GM12878 (cell line): ENCODE results near the gene NOTCH1. TPM values are rescaled to one million over a fixed set of nuclear protein-coding genes. Genes with fewer than 3 reads are reported as not detected.
A peak's percentile ranks its signal among the peaks of the same experiment; 100 is the strongest.

Source experiments
- ATAC-seq: fragments of 200-7000 bp; cut with Tn5 transposase; 3 replicates; pipeline ENCODE4 v1.9.1; 2020; ENCODE audit warnings: mild to moderate bottlenecking, moderate library complexity
- BruUV-seq: library from RNA; stranded (reverse); fragments of 400-500 nt; replicated peaks from 2 replicates; lab custom pipeline; 2021; lab: Mats Ljungman, UMichigan
- CTCF ChIA-PET: fragments of 300-600 bp; sonication (Branson Sonifier 250); formaldehyde crosslinking; extraction: SDS; loops from one replicate; lab custom pipeline; 2021; ENCODE audit warnings: inconsistent platforms; lab: Yijun Ruan, JAX
- POLR2A ChIA-PET: fragments of 350-600 bp; formaldehyde crosslinking; extraction: SDS; loops from one replicate; lab custom pipeline; 2021; ENCODE audit warnings: inconsistent platforms; lab: Charles Lee
- RAD21 ChIA-PET: fragments of 300-600 bp; sonication (Branson Sonifier 250); formaldehyde crosslinking; loops from one replicate; lab custom pipeline; 2023; ENCODE audit warnings: antibody characterized with exemption; ENCODE audit not compliant: unreplicated experiment; lab: Charles Lee
- SMC1A ChIA-PET: fragments of 300-600 bp; sonication (Branson Sonifier 250); formaldehyde crosslinking; loops from one replicate; lab custom pipeline; 2023; ENCODE audit not compliant: unreplicated experiment, uncharacterized antibody; lab: Charles Lee
- DNase-seq: peaks from one replicate; pipeline ENCODE4 v3.0.0-alpha.2; 2011; ENCODE audit warnings: low read depth, low spot score
- FAIRE-seq: peaks from 3 replicates; lab custom pipeline; 2011; peaks lifted over from hg19 to GRCh38; lab: Jason Lieb, UNC
- H2AFZ ChIP-seq: 2 replicates; pipeline ENCODE4 v1.6.0; 2011; ENCODE audit warnings: low read depth, low read length, control low read depth; ENCODE audit not compliant: control insufficient read depth
- H3K27ac ChIP-seq: 2 replicates; pipeline ENCODE4 v1.5.1; 2011; ENCODE audit warnings: control low read depth; ENCODE audit not compliant: control insufficient read depth, insufficient read depth
- H3K27me3 ChIP-seq, 2 experiments: replicated peaks in 1 of 2; 2 replicates each; pipeline versions ENCODE4 v1.6.0 to v1.6.1; 2011; ENCODE audit warnings: low read length in 1 of 2; ENCODE audit not compliant: control insufficient read depth in 2 of 2, insufficient read depth in 2 of 2
- H3K36me3 ChIP-seq, 2 experiments: 2 replicates each; pipeline ENCODE4 v1.5.1; 2011; ENCODE audit warnings: low read length in 1 of 2; ENCODE audit not compliant: control insufficient read depth in 2 of 2, insufficient read depth in 2 of 2
- H3K4me1 ChIP-seq: 2 replicates; pipeline ENCODE4 v1.6.1; 2011; ENCODE audit warnings: mild to moderate bottlenecking, low read length, moderate library complexity, mixed read lengths; ENCODE audit not compliant: control insufficient read depth, insufficient read depth
- H3K4me2 ChIP-seq: 2 replicates; pipeline ENCODE4 v1.6.0; 2011; ENCODE audit warnings: control low read depth; ENCODE audit not compliant: control insufficient read depth, insufficient read depth
- H3K4me3 ChIP-seq: fragments of 200-600 bp; sonication (generic); 2 replicates; pipeline ENCODE4 v1.5.1; 2016
- H3K79me2 ChIP-seq: 2 replicates; pipeline ENCODE4 v1.6.0; 2011; ENCODE audit warnings: low read length; ENCODE audit not compliant: control insufficient read depth, insufficient read depth
- H3K9ac ChIP-seq: 2 replicates; pipeline ENCODE4 v1.8.0; 2011; ENCODE audit warnings: low read length, control low read depth, mixed read lengths; ENCODE audit not compliant: control insufficient read depth, insufficient read depth
- H3K9me3 ChIP-seq: replicated peaks from 3 replicates; pipeline ENCODE4 v1.5.1; 2011; ENCODE audit warnings: mild to moderate bottlenecking, low read length; ENCODE audit not compliant: control insufficient read depth, insufficient read depth
- H4K20me1 ChIP-seq: 2 replicates; pipeline ENCODE4 v1.6.0; 2011; ENCODE audit not compliant: control insufficient read depth, insufficient read depth
- ETV6 ChIP-seq, 2 experiments: fragments of 450-650 bp in 1 of 2; IDR thresholded peaks in 1 of 2; conservative IDR thresholded peaks in 1 of 2; 2 replicates each; pipeline ENCODE4 v1.6.1; 2014; ENCODE audit warnings: antibody characterized with exemption in 1 of 2, borderline replicate concordance in 1 of 2, low read depth in 1 of 2, mild to moderate bottlenecking in 1 of 2, moderate library complexity in 1 of 2
- MAX ChIP-seq: IDR thresholded peaks from 2 replicates; pipeline ENCODE4 v1.6.1; 2012; ENCODE audit warnings: low read depth, low read length, improper control_type of control experiment
- MEF2B ChIP-seq: fragments of 450-650 bp; IDR thresholded peaks from 2 replicates; pipeline ENCODE4 v1.6.1; 2018; ENCODE audit warnings: mild to moderate bottlenecking, moderate library complexity; ENCODE audit not compliant: partially characterized antibody, poor library complexity, severe bottlenecking
- ZBTB33 ChIP-seq: fragments of 450-650 bp; IDR thresholded peaks from 2 replicates; pipeline ENCODE4 v1.6.1; 2017; ENCODE audit warnings: mild to moderate bottlenecking
- WGBS: methylation state at CpG from one replicate; pipeline ENCODE4 v1.1.6; 2016; ENCODE audit warnings: low lambda C conversion rate; ENCODE audit not compliant: insufficient replicate concordance, insufficient coverage; ENCODE audit errors: missing lambda C conversion rate; 5-methylcytosine and 5-hydroxymethylcytosine counted together
- in situ Hi-C: fragments of 300-500 bp; cut with MboI; formaldehyde crosslinking; loops from 9 replicates; pipeline ENCODE4 v1.14.3; 2018; ENCODE audit warnings: mixed read lengths
- intact Hi-C: fragments of 100-400 bp; cut with micrococcal nuclease; formaldehyde crosslinking; loops from one replicate; pipeline ENCODE4 v1.14.2; 2022; ENCODE audit not compliant: unreplicated experiment
- polyA plus RNA-seq, 11 experiments: library from polyadenylated mRNA; depleted of rRNA in 4 of 11; unstranded in 6 of 11; stranded (reverse) in 5 of 11; fragments of >200 nt; fragmentation: Nextera tagmentation in 4 of 11; fragmentation: Illumina TruSeq in 1 of 11; extraction: Ambion mirVana in 4 of 11; extraction: Trizol in 1 of 11; gene quantifications; 1 replicate in 1 of 11; 2 replicates in 10 of 11; pipeline versions ENCODE4 v1.2.1 to v1.2.3, GENCODE V29; 2011 to 2016; ENCODE audit warnings: inconsistent platforms in 2 of 11, missing spikeins in 2 of 11, low read depth in 1 of 11
- total RNA-seq, 4 experiments: library from RNA; depleted of rRNA in 3 of 4; stranded (reverse); fragments of >200 nt in 3 of 4; fragmentation: Illumina TruSeq in 1 of 4; extraction: Trizol in 1 of 4; gene quantifications; 2 replicates each; pipeline versions ENCODE4 v1.2.1 to v1.2.3, GENCODE V29; 2013 to 2021

Gene NOTCH1
- total and polyA plus RNA-seq, 10 of the 15 experiments (the other 5 are each of a cell fraction or from before 2014, with no cell fraction given): 0.02 to 40.0 (median 3.7) TPM

- FAIRE-seq (no peak), ATAC-seq (no peak), DNase-seq (no peak)
- Histone ChIP-seq H3K9me3 (no peaks in the 10 kb centered on the region), H3K27me3 (no peaks in the 10 kb centered on the region), H2AFZ (peak overlapping the region; percentile 64), H3K27ac (no peak overlapping the region), H3K36me3 (peaks cover 0 to 2% of the 10 kb centered on the region in 2 experiments; a peak in 2 of 4 replicates), H3K4me1 (peaks cover 6% of the 10 kb centered on the region; the same call in 1 of the 2 replicates), H3K79me2 (peaks cover 31% of the 10 kb centered on the region), H3K9ac (peak overlapping the region; percentile 26; the same call in 1 of the 2 replicates), H4K20me1 (no peaks in the 10 kb centered on the region; the same call in 1 of the 2 replicates), H3K4me3 (peak overlapping the region; percentile 92), H3K4me2 (peak overlapping the region; percentile 96)
- intact Hi-C loops (loop anchor here (1.0 to 5.0 kb wide), 3 partner anchors 63 to 203 kb away; partner anchors contain the start of genes AGPAT2 and NOTCH1), in situ Hi-C loops (no loop called here)
- no TSS peak for BruUV-seq
- 42% methylated on average over 51 of the region's 59 CpGs for WGBS
- POLR2A ChIA-PET: interaction anchor here (0.5 to 1.3 kb wide), 3 partner anchors 27 to 55 kb away, joined by 3 read pairs; no protein-coding TSS in a partner anchor
- SMC1A ChIA-PET: interaction anchor here (1.1 to 7.0 kb wide), 4 partner anchors 140 to 163 kb away, joined by 3 to 60 read pairs (median 10); no protein-coding TSS in a partner anchor
- RAD21 ChIA-PET: interaction anchor here (0.9 to 7.8 kb wide), 6 partner anchors 55 to 162 kb away, joined by 3 to 126 read pairs (median 4); no protein-coding TSS in a partner anchor
- CTCF ChIA-PET: interaction anchor here (0.6 to 9.0 kb wide), 20 partner anchors 15 to 245 kb away, joined by 3 to 223 read pairs (median 4); no protein-coding TSS in a partner anchor
- TF ChIP-seq MEF2B: no peak
- no peak for TF ChIP-seq MAX
- TF ChIP-seq ETV6 (conservative IDR thresholded peaks at IDR 0.05 in 1 of 2, IDR thresholded peaks at IDR 0.05 in 1 of 2; ENCODE audit: borderline replicate concordance in 1 of 2, low read depth in 1 of 2): no peak
- TF ChIP-seq ZBTB33: 0 out of 2 replicates have a peak, but pooled peaks have one; percentile 14
Observed at GRCh38 chr9:136484153-136485048, 61.4 kb downstream of the NOTCH1 start.
